ENCODE measurements around the gene PPP4R3A.
"Not testable (repeated sequence)": the region's sequence is repeated elsewhere in the genome, so short reads cannot be mapped to it uniquely, and the experiment has no call there.

PPP4R3A gene

GRCh38 chr14:91436266-91436665 lies 73.8 kb downstream of the PPP4R3A start:
- not testable (repeated sequence) for DNase-seq (ENCODE audit: low read depth)

- no peak for DNase-seq (ENCODE audit: low read depth)
Observed at GRCh38 chr14:91429385-91429784, 80.7 kb downstream of the PPP4R3A start.

DNA sequence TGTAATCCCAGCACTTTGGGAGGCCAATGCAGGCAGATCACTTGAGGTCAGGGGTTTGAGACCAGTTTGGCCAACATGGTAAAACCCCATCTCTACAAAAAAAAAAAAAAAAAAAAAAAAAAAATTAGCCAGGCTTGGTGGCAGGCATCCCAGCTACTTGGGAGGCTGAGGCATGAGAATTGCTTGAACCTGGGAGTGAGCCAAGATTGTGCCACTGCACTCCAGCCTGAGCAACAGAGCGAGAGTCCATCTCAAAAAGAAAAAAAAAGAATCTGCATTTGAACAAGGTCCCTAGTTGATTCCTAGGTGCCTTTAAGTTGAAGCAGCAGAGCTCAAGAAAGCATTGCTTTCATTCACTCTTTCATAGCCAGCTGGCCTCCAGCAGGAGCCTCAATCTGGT lies 81.2 kb downstream of the PPP4R3A start:
- DNase-seq (ENCODE audit: low read depth): not testable (repeated sequence)

DNA sequence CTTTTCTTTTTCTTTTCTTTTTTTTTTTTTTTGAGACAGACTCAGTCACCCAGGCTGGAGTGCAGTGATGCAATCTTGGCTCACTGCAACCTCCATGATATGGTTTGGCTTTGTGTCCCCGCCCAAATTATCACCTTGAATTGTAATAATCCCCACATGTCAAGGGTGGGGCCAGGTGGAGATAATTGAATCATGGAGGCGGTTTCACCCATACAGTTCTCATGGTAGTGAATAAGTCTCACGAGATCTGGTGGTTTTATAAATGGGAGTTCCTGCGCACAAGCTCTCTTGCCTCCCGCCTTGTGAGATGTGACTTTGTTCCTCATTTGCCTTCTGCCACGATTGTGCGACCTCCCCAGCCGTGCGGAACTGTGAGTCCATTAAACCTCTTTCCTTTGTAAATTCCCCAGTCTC lies 84.6 kb downstream of the PPP4R3A start:
- DNase-seq (ENCODE audit: low read depth): not testable (repeated sequence)

GRCh38 chr14:91424813-91425530 lies 85.1 kb downstream of the PPP4R3A start:
- DNase-seq (ENCODE audit: low read depth): no peak

GRCh38 chr14:91420686-91421085 lies 89.4 kb downstream of the PPP4R3A start:
- no peak for DNase-seq (ENCODE audit: low read depth)

DNA sequence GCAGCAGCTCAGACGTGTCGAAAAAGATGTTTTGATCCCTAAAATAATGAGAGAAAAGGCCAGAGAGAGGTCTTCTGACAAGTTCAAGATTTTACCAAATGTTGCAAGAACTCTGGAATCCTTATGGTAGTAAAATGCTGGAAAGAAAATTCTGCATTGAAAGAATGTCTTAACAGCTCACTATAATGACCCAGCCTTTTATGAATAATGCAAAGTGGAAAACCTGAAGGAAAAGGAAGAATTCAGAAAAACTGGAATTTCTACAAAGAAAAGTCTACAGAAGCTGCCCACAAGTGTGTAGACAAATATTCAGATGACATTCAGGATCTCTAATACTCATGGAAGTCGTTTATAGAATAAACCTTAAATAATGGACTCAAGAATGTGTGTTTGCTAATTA lies 90.7 kb downstream of the PPP4R3A start:
- no peak for DNase-seq (ENCODE audit: low read depth)

DNA sequence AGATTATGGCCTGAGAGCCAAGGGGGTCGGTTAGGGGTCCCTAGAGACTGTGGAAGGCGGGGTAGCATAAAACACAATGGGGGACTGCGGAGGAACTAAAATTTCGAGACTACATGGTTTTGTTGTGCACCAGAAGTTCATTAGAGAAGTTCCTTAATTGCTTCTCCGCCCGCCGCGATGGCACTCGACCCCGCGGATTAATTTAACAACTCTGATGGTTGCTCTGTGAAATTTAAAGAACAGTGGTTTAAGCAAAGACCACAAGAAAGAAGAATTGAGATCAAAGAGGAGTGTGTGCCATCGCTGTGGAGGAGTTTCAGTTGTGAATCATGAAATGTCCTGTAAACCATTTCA lies 91.1 kb downstream of the PPP4R3A start:
- no peak for DNase-seq (ENCODE audit: low read depth)

DNA sequence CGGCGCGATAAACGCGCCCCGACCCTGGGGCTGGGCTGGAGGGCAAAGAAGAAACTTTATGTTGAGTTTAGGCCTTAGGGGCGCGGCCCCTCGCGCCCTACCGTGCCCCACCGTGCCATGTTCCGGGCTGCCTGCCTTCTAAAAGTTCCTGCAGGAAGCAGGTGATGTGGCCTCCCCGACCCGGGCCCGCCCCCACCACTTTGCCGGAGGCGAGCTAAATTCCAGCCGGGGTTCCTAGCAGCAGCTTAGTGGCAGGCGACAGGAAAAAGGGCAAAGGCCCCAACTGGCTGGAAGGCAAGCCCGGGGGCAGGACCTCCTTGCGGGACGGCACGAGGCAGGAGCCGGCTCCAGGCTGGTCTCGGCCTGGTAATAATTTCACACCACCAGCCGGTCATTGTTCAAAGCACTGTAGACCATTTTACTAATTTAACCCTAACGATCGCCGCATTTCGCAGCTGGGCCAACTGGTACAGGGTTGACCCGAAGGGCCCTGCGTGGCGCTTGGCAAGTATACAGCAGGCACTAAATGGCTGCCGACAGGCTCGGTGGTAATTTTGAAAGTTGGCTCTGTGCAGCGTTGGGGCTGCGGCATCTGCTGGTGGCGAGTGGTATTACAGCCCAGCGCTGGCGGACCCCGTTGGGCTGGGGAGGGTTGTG lies 91.6 kb downstream of the PPP4R3A start:
- no peak for DNase-seq (ENCODE audit: low read depth)

GRCh38 chr14:91417983-91418386 lies 92.1 kb downstream of the PPP4R3A start:
- DNase-seq (ENCODE audit: low read depth): no peak

GRCh38 chr14:91417120-91417982 lies 92.8 kb downstream of the PPP4R3A start, which contains the start of gene CCDC88C:
Gene CCDC88C (minus strand): TSS chr14:91417820. CDS start chr14:91417690, 130 bp downstream.
- no peak for DNase-seq (ENCODE audit: low read depth)

DNA sequence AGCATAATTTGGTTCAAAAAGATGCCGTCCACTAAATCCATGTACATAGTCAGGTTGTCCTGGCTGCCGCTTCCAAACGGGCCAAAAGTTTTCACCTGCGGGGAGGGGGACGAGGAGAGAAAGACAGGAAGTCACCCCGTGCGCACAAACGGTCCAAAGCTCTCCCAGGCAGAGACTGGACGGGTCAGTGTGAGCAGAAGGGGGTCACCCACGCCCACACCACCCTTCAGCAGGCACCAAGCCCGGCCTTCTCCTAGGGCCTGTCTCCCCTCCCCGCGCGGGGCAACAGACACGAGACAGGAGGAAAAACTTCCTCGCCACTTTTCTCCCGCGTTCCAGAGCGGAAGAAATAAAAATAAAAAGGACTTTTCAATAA lies 93.4 kb downstream of the PPP4R3A start:
- no peak for DNase-seq (ENCODE audit: low read depth)

GRCh38 chr14:91415794-91416743 lies 94.0 kb downstream of the PPP4R3A start:
- DNase-seq (ENCODE audit: low read depth): no peak

- no peak for DNase-seq (ENCODE audit: low read depth)
Observed at GRCh38 chr14:91414475-91414833, 95.7 kb downstream of the PPP4R3A start.

DNA sequence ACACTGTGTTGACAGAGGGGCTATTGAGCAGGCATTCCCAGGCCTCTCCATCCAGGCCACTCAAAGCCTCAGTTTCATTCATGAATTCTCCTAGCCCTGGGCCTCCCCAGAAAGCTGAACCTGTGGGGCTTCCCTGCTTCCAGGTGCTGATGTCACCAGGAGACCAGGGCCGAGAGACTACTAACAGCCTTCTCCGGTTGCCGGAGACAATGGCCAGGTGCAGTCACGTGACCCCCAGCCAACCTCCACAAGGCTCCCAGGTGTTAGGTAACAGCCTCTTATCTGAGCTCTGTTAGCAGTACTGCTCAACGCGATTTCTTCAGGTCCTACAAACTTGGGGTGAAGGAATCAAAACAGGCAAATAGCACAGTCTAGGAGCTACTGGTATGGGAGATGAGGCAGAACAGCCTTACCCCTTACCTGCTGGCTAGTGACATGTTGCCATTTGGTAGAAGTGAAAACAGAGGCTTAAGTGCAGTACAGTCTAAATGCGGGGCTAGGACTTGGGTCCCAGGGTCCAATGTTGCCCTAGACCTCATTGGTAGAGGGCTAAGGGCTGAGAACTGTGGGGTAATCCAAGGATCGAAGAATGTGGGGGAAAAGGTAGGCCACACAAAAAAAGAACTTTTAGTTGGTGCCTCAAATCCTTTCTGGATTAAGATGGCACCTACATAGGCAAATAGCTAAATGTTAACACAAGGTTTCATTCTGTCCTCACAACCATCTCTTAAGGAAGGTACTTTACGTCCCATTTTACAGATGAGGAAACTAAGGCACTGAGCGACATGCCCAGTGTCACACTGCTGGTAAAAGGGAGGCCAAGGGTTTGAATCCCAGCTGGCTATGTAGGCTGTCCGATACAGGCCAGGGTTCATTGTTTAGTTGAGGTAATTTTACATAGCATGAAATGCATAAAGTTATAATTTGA lies 96.3 kb downstream of the PPP4R3A start:
- DNase-seq (ENCODE audit: low read depth): no peak

- no peak for DNase-seq (ENCODE audit: low read depth)
Observed at GRCh38 chr14:91412939-91413338, 97.2 kb downstream of the PPP4R3A start.

DNA sequence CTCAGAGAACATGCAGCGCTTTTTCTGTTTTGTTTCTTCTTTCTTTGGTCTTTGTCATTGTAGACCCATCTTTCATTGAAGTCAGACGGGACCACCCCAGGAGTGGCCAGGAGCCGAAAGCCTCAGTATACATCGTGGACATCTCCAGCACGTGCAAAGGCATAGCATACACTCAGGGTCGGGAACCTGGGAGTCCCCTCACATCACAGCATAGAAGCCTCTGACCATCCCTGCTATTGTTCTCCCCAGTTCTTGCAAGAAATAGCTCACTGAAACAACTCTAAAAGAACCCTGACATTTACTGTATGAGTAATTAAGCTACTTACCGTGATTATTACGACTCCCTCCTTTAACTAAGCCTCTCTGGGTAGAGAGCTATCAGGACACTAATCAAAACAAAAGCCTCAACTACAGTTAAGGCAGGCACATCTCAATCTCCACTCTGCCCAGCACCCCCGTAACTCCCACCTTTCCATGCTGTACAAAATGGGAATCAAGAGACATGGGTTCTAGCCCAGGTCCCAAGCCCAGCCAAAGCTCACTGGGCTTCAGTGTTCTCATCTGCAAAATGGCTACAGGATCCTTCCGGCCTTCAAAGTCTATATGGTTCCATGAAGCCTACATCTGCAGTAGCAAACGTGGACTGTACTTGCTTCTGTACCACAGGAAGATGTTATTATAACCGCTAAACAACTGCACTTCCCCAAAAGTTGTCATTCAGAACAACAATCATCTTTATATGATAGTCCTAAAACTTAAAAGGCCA lies 99.2 kb downstream of the PPP4R3A start:
- no peak for DNase-seq (ENCODE audit: low read depth)

DNA sequence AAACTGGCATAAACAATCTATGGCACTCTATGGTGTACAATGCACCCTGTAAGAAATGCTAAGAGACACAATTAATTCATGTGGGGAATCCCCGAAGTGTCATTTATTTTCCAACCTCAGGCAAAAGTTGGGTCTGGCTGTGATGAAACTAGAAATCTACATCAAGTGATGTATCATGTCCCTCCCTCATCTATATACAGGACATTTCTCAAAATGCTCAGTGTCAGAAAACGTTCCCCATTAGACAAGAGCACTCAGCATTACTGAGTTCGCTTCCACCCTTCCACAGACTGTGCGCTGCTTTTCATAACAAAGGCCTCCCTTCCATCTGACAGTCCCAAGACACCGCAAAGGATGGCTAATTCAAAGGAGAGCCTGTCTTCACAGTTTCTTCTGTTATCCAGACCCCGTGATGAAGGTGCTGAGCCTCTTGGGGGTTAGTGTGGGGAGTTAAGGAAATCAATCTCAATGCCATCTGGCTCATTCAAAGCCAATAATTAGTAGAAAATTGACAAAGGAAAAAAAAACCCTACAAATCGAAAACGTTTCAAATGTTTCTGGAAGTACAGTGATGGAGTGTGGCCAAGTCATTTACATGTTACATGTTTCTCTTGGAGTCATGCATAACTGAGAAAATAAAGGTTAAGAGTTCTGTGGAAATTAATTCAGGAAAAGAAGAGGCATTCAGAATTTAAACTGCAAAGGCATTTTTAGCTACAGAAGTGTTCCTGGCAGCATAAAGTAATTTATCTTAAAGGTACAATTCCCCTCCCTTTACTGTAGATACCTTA lies 100.0 kb downstream of the PPP4R3A start:
- DNase-seq (ENCODE audit: low read depth): no peak

DNA sequence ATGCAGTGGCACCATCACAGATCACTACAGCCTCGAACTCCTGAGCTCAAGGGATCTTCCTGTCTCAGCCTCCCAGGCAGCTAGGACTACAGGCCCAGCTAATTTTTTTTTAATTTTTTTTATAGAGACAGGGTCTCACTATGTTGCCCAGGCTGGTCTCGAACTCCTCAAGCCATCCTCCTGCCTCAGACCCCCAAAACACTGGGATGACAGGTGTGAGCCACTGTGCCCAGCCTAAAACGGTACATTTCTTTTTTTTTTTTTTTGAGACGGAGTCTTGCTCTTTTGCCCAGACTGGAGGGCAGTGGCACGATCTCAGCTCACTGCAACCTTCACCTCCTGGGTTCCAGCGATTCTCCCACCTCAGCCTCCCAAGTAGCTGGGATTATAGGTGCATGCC lies 100.9 kb downstream of the PPP4R3A start:
- not testable (repeated sequence) for DNase-seq (ENCODE audit: low read depth)

All from fibroblast of the conjunctiva (primary cell).